ENCODE measurements around the gene FBLN1.
"Not testable (repeated sequence)": the region's sequence is repeated elsewhere in the genome, so short reads cannot be mapped to it uniquely, and the experiment has no call there.

The FBLN1 gene

GRCh38 chr22:45600790-45601730 is 98.4 kb downstream of the FBLN1 start:
- no peak for DNase-seq (ENCODE audit: low read depth in 2 of 3, low spot score in 2 of 3)

- DNase-seq (ENCODE audit: low read depth in 2 of 3, low spot score in 2 of 3): no peak
These were observed 99.5 kb downstream of the FBLN1 start for GRCh38 chr22:45602004-45602733.

- DNase-seq (ENCODE audit: low read depth in 2 of 3, low spot score in 2 of 3): no peak
These were observed 100.3 kb downstream of the FBLN1 start for GRCh38 chr22:45602824-45603595.

GRCh38 chr22:45603619-45604018 is 100.9 kb downstream of the FBLN1 start:
- no peak for DNase-seq (ENCODE audit: low read depth in 2 of 3, low spot score in 2 of 3)

- not testable (repeated sequence) for DNase-seq (ENCODE audit: low read depth in 2 of 3, low spot score in 2 of 3)
These were observed 105.4 kb downstream of the FBLN1 start for GRCh38 chr22:45608045-45608444.

GRCh38 chr22:45608763-45609180 is 106.1 kb downstream of the FBLN1 start:
- no peak for DNase-seq (ENCODE audit: low read depth in 2 of 3, low spot score in 2 of 3)

- DNase-seq (ENCODE audit: low read depth in 2 of 3, low spot score in 2 of 3): peak in 1 of 3 experiments; percentile 4
These were observed 109.8 kb downstream of the FBLN1 start for GRCh38 chr22:45612451-45612901.

GRCh38 chr22:45612940-45613339 is 110.3 kb downstream of the FBLN1 start:
- DNase-seq (ENCODE audit: low read depth in 2 of 3, low spot score in 2 of 3): no peak

- DNase-seq (ENCODE audit: low read depth in 2 of 3, low spot score in 2 of 3): no peak
These were observed 112.7 kb downstream of the FBLN1 start for GRCh38 chr22:45615364-45615763.

- DNase-seq (ENCODE audit: low read depth in 2 of 3, low spot score in 2 of 3): no peak
These were observed 113.7 kb downstream of the FBLN1 start for GRCh38 chr22:45616432-45616831.

- DNase-seq (ENCODE audit: low read depth in 2 of 3, low spot score in 2 of 3): no peak
These were observed 115.3 kb downstream of the FBLN1 start for GRCh38 chr22:45617948-45618347.

- no peak for DNase-seq (ENCODE audit: low read depth in 2 of 3, low spot score in 2 of 3)
These were observed 118.0 kb downstream of the FBLN1 start for GRCh38 chr22:45620706-45621105.

- no peak for DNase-seq (ENCODE audit: low read depth in 2 of 3, low spot score in 2 of 3)
These were observed 119.3 kb downstream of the FBLN1 start for GRCh38 chr22:45621836-45622600.

- not testable (repeated sequence) for DNase-seq (ENCODE audit: low read depth in 2 of 3, low spot score in 2 of 3)
These were observed 120.9 kb downstream of the FBLN1 start for GRCh38 chr22:45623464-45624145.

- no peak for DNase-seq (ENCODE audit: low read depth in 2 of 3, low spot score in 2 of 3)
These were observed 123.5 kb downstream of the FBLN1 start for GRCh38 chr22:45626198-45626651.

GRCh38 chr22:45627489-45628233 is 125.0 kb downstream of the FBLN1 start:
- DNase-seq (ENCODE audit: low read depth in 2 of 3, low spot score in 2 of 3): no peak

- DNase-seq (ENCODE audit: low read depth in 2 of 3, low spot score in 2 of 3): no peak
These were observed 125.8 kb downstream of the FBLN1 start for GRCh38 chr22:45628515-45628914.

GRCh38 chr22:45629469-45630089 is 126.9 kb downstream of the FBLN1 start:
- no peak for DNase-seq (ENCODE audit: low read depth in 2 of 3, low spot score in 2 of 3)

- no peak for DNase-seq (ENCODE audit: low read depth in 2 of 3, low spot score in 2 of 3)
These were observed 127.8 kb downstream of the FBLN1 start for GRCh38 chr22:45630436-45630835.
